Breast epithelium (tissue), 3 donors: ENCODE measurements around the gene SRA1.

ENCODE experiments used
- POLR2AphosphoS5 ChIP-seq, 3 donors: sonication (generic); formaldehyde crosslinking; IDR thresholded peaks; one replicate each; pipeline ENCODE4 v1.6.1; 2017; ENCODE audit warnings: antibody characterized with exemption in 3 of 3
- TF ChIP-seq, protein P1 (sequence below), 3 donors: fragments of 450-650 bp; IDR thresholded peaks; one replicate each; pipeline ENCODE4 v1.5.1; 2016 to 2017; ENCODE audit warnings: antibody characterized with exemption in 3 of 3, mild to moderate bottlenecking in 3 of 3, moderate library complexity in 3 of 3

DNA sequence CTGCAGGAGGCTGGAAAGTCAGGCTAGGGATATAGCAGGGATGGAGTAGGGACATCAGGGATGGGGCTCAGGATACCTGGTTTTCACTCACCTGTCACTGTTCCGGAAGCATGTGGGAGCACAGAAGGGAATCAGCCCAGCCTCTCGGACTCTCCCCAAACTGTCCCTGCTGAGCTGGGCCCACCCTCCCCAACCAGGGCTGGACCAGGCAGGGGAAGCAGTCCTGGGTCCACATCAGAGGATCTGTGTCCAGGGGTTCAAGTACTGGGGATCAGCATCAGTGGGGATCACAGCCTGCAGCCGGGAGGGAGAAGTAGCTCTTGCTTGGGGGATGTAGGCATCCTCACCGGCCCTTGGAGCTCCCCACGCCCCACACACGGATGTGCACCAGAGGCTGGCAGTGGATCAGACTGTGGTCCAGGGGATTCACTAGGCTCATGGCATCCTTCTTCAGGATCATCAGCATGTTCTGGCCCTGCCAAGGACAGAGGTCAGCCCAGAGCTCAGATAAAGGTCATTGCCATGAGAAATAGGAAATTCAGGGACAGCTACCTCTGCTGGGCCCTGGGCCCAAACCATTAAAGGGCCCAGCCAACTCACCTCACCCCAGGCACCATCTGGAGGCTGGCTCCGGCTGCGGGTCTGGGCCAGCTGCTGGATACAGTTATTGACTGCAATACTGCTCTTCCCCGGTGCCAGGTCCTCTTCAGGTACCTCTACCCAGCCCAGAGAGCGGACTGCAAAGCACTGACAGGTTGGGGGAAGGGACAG is 4.7 kb upstream of the SRA1 start:
- TF ChIP-seq, protein P1, sequence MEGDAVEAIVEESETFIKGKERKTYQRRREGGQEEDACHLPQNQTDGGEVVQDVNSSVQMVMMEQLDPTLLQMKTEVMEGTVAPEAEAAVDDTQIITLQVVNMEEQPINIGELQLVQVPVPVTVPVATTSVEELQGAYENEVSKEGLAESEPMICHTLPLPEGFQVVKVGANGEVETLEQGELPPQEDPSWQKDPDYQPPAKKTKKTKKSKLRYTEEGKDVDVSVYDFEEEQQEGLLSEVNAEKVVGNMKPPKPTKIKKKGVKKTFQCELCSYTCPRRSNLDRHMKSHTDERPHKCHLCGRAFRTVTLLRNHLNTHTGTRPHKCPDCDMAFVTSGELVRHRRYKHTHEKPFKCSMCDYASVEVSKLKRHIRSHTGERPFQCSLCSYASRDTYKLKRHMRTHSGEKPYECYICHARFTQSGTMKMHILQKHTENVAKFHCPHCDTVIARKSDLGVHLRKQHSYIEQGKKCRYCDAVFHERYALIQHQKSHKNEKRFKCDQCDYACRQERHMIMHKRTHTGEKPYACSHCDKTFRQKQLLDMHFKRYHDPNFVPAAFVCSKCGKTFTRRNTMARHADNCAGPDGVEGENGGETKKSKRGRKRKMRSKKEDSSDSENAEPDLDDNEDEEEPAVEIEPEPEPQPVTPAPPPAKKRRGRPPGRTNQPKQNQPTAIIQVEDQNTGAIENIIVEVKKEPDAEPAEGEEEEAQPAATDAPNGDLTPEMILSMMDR (IDR thresholded peaks at IDR 0.05), result no peak
- no peak for TF ChIP-seq POLR2AphosphoS5 (IDR thresholded peaks at IDR 0.05)
